RWPE1 (cell line): Measurements from ENCODE around the gene TPSG1.

Experiments used
- CTCF ChIA-PET: fragments of 350-600 bp; sonication (Branson Sonifier 250); formaldehyde crosslinking; extraction: SDS; loops from one replicate; lab custom pipeline; 2021; lab: Yijun Ruan, JAX
- POLR2A ChIA-PET: fragments of 400-600 bp; formaldehyde crosslinking; extraction: SDS; loops from one replicate; lab custom pipeline; 2020; ENCODE audit warnings: antibody characterized with exemption; ENCODE audit not compliant: low non-redundant PET; lab: Yijun Ruan, JAX
- DNase-seq: peaks from one replicate; pipeline ENCODE4 v3.0.0; 2012; ENCODE audit warnings: low spot score
- H3K27ac ChIP-seq: fragments of 450-650 bp; 2 replicates; pipeline ENCODE4 v1.5.1; 2017
- TF ChIP-seq, protein P1 (sequence below): fragments of 450-650 bp; conservative IDR thresholded peaks from 2 replicates; pipeline ENCODE4 v1.5.1; 2017; ENCODE audit warnings: low read depth, mild to moderate bottlenecking

The TPSG1 gene

DNA sequence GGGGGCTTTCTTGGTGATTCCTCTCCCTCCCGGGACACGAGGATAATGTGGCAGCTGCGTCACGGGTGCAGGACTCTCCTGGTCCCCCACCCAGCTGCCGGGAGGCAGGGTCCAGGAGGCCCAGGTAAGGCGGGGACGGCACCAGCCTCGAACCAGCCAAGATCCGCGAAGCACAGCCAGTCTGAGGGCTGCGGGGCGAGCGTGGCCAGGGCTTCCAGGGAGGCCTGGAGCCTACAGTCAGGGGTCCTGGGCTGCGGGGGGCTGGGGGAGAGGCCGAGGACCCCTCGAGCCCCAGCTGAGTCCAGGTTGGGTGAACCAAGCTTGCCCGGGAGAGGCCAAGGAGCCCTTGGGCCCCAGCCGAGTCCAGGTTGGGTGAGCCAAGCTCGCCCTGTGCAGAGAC lies 40.8 kb upstream of the TPSG1 start:
- ChIA-PET CTCF (no interaction called here), POLR2A (no interaction called here)
- DNase-seq = no peak
- H3K27ac ChIP-seq = no peak overlapping the region
- TF ChIP-seq, protein P1, sequence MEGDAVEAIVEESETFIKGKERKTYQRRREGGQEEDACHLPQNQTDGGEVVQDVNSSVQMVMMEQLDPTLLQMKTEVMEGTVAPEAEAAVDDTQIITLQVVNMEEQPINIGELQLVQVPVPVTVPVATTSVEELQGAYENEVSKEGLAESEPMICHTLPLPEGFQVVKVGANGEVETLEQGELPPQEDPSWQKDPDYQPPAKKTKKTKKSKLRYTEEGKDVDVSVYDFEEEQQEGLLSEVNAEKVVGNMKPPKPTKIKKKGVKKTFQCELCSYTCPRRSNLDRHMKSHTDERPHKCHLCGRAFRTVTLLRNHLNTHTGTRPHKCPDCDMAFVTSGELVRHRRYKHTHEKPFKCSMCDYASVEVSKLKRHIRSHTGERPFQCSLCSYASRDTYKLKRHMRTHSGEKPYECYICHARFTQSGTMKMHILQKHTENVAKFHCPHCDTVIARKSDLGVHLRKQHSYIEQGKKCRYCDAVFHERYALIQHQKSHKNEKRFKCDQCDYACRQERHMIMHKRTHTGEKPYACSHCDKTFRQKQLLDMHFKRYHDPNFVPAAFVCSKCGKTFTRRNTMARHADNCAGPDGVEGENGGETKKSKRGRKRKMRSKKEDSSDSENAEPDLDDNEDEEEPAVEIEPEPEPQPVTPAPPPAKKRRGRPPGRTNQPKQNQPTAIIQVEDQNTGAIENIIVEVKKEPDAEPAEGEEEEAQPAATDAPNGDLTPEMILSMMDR = no peak

DNA sequence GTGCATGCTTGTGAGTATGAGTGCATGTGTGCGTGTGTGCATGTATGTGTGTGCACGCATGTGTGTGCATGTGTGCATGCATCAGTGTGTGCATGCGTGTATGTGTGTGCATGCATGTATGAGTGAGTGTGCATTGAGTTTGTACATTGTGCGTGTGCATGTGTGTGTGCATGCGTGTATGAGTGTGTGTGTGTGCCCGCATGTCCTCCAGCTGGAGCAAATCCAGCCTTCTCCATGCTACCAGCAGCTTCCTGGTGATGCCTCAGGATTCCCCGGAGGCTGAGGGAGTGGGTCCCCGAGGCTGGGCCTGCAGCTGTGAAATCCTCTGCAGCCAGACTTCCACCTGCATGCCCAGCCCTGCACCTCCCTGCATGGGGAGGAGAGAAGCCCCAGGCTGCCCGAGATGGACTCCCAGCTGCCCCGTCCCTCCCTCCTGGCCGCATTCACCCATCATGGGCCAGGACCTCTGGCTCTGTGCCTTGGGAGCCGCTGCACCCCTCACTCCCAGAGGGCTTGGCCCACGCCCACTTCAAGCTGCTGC lies 40.1 kb upstream of the TPSG1 start:
- no peak for DNase-seq
- TF ChIP-seq, protein P1 = no peak
- no peak overlapping the region for H3K27ac ChIP-seq
- ChIA-PET CTCF (no interaction called here), POLR2A (no interaction called here)

DNA sequence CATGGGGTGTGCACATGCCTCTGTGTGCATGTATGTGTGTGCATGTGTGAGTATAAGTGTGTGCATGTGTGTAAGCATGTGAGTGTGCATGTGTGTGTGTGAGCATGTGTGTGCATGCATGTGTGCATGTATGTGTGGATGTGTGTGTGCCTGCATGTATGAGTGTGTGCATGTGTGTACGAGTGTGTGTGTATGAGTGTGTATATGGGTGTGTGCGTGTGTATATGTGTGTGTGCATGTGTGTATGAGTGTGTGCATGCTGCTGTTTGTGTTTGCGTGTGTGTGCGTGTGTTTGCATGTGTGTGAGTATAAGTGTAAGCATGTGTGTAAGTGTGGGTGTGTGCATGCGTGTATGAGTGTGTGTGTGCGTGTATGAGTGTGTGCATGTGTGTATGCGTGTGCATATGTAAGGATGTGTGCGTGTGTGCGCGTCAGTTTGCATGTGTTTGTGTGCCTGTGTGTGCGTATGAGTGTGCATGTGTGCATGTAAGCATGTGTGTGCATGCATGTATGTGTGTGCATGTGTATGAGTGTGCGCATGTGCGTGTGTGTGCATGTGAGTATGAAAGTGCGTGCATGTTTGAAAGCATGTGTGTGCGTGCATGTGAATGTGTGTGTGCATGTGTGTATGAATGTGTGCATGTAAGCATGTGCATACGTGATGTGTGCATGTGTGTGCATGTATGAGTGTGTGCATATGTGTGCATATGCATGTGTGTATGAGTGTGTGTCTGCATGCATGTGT lies 39.4 kb upstream of the TPSG1 start:
- TF ChIP-seq, protein P1 = no peak
- ChIA-PET CTCF (no interaction called here), POLR2A (no interaction called here)
- no peak overlapping the region for H3K27ac ChIP-seq
- DNase-seq = no peak

DNA sequence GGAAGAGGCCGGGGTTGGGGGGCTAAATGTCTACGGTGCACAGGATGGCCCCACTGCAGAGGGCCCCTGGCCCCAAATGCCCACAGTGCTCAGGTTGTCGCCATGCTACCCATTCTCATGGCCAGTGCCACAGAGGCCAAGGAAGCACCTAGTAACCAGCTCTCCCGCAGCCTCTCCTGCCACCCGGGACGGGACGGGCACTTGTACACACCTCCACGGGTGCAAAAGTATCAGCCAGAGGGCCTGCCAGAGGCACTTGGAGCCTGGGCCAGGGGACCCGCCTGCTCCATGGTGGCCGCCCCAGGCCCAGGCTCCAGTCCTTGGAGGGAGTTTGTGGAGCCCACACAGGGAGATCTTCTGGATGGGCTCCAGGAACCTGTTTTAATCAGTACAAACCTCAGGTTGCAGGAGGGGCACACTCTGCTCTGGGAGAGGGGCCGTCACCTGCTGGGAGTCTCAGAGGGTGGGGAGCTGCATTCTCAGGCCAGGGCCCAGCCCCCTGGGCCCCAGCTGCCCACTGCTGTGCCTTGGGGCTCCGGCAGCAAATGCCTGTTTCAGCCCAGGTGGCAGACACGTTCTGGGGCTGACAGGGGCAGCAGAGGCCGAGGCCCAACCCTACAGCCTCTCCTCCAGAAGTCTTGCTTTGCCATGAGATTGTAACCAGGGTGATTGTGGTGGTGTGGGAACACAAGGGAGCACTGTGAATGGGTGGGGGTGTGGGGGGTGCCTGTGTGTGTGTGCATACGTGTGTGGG lies 38.7 kb upstream of the TPSG1 start:
- no peak for DNase-seq
- no peak overlapping the region for H3K27ac ChIP-seq
- ChIA-PET CTCF (no interaction called here), POLR2A (no interaction called here)
- TF ChIP-seq, protein P1 = no peak

DNA sequence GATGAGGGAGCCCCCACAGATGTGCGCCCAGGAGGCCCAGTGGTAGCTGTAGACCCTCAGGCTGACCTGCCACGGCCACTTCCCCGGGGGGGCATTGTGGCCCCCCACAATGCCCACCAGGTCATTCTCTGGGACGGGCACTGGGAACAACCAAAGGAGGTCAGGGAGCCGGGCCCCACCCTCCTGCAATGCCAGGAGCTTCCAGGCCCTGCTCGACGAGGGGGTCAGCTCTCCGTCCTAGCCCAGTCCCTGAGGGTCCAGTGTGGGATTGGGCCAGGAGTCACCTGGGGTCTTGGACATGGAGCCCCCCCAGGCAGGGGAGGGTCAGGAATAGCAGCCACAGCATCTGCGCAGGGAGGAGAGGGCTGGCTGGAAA lies 37.8 kb upstream of the TPSG1 start:
- ChIA-PET CTCF (no interaction called here), POLR2A (no interaction called here)
- no peak for DNase-seq
- TF ChIP-seq, protein P1 = no peak
- H3K27ac ChIP-seq = no peak overlapping the region

DNA sequence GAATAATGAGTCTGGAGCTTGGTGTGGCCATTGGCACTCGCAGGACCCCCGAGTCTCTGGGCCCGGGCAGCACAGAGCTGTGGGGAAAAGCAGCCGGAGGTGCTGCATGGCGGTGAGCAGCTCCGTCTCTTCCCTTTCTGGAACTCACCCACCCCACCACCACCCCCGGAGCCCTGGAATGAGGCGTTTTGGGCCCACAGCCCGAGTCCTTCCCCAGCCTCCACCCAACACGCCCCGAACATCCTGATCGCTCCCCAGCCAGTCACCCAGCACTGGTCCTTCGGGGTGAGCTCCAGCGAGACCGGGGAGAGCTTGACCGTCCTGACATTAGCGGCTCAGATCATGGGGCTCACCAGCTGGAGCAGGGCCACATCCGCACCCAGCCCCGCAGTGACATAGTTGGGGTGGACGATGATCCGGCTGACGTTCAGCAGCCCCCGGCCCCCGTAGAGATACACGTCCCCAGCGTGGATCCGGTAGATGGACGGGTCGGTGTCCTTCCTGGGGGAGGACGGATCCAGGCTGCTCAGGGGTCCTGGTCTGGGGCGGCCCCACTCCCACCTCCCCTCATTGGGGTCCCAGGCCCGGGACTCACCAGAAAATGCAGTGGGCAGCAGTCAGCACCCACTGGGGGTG lies 37.3 kb upstream of the TPSG1 start:
- TF ChIP-seq, protein P1 = no peak
- CTCF ChIA-PET = no interaction called here
- no peak for DNase-seq
- H3K27ac ChIP-seq = no peak overlapping the region
- POLR2A ChIA-PET = no interaction called here
